Stimulated activated CD8-positive, alpha-beta memory T cell treated with anti-CD3 and anti-CD28 coated beads, Interleukin-12 subunit alpha, Interleukin-12 subunit beta, amount 100 ng/mL, for 4 hours (primary cell): ENCODE measurements around the gene DDX11.
"Not testable (repeated sequence)": the region's sequence is repeated elsewhere in the genome, so short reads cannot be mapped to it uniquely, and the experiment has no call there.

Source experiments
- DNase-seq: peaks from one replicate; pipeline ENCODE4 v3.0.0-alpha.2; 2020; ENCODE audit warnings: low read depth

The DDX11 gene

DNA sequence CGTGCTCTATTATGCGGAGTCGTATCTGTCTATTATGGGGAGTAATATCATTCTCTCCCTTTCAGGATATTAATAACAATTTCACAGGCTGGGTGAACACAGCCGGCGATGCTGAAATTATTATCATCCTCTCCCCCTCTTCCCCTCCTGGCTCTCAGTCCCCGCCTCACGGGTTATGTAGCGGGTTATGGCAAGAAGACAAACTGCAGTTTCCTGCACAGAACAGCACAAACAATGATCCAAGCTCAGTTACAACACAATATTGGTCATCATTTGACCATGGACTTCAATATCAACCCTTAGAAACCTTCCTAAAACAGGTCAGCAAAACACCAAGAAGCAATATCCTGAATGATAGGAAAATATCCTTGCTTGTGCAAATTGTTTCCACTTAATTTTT is 50.5 kb downstream of the DDX11 start:
- not testable (repeated sequence) for DNase-seq

DNA sequence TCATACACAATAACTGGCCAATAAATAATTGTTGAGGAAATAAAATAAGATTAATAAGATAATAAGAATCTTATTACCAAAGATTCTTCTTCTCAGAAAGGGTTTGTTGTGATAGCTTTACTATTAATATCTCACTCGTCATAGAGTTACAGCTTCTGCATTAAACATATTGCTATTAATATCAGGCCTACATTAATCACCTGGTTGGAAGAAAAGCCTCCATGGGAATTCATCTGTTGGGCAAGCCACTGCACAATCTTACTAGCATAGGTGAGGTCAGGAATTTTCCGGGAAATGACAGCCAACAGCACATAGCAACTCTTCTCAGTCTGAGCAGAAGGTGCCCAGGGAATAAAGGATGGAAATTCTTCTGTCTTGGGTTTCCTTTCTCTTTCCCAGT is 51.5 kb downstream of the DDX11 start:
- DNase-seq, result not testable (repeated sequence)

DNA sequence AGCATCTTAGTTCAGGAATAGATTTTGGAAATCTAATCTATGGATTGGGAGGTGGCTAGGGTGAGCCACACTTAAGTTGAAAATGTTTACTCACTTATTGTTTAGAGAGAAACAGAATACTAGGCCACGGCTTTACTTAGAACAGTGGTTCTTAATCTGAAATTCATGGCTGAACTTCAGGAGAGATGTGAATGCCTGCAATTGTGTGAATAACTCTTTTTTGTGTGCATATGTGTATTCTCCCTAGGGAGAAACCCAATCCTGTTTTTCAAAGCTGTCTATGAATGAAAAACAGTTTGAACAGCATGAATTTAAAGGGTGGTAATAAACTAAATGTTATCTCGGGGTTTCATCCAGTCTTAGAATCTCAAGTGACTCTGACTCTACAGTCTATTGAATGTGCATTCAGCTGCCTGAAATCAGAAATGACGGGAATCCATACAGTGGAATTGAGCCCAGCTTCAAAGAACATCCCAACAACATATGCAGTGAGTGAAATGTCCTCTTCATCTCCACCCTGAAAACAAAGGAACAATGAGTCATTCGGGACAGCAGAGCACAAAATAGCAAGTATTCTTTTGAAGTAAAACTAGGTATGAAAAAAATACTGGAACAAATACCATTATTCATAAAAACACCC is 53.7 kb downstream of the DDX11 start:
- not testable (repeated sequence) for DNase-seq

DNA sequence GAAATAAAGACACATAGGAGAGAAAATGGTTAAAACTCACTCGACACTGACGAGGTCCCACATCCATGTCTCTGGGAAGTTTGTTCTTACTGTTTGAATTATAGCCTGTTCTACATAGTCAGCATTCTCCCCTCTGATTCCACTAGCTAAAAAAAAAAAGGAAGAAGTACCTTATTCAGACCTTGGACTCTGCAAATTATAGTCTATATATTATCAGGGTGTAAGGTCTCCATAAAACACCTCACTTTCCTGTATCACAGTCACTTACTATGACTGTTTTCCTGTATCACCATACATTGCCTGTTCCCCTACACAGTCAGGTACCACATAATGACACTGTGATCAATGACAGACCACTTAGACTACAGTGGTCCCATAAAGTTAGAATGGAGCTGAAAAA is 62.9 kb downstream of the DDX11 start:
- DNase-seq, result not testable (repeated sequence)

DNA sequence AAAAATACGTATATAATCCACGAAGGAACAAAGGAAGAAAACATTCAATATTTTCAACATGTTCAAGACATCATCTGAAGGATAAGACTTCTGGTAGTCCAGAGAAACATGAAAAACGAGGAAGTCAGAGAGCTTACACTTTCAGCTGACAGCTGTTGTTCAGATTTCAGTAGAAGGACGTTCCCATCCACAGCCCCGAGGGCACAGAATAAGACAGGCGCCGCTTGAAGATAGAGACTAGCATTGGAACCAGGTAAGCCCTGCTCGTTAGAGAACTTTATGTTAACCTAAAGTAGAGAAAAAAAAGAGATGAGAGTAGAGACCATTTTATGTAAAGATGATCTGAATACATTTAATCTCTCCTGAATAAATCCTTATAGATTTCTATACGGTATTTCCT is 71.1 kb downstream of the DDX11 start:
- not testable (repeated sequence) for DNase-seq

DNA sequence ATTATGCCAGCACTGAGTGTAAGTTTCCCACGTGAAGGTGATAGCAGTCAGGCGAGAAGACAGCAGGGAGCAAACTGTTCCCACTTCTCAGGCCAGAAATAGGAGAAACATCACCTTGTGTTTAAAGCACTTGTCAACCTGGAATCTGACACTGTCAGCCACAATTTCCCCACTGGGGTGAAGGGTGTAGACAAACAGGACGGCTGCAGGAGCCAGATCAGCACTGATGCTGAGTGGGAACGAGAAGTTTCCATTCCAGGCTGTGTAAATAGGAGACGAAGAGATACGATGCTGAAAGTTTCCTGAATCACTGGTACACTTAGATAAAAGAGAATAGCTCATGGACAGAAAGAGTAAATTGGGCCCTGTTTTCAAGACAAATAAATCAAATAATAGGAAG is 71.6 kb downstream of the DDX11 start:
- not testable (repeated sequence) for DNase-seq

DNA sequence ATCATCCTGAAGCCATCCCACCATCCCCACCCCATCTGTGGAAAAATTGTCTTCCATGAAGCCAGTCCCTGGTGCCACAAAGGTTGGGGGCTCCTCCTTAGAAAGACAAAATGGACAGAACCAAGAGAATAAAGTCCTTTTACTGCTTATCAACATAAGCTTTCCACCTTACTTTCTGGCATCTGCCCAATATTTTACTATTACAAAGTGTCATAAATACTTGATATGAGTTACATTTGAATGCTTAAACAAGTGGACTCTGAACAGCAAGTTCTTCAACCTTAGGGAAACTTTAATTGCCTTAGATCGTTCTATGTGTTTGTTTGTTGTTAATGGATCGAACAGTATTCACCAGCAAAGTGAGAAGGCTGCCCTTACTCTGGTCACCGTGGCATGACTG is 73.8 kb downstream of the DDX11 start:
- DNase-seq, result not testable (repeated sequence)

DNA sequence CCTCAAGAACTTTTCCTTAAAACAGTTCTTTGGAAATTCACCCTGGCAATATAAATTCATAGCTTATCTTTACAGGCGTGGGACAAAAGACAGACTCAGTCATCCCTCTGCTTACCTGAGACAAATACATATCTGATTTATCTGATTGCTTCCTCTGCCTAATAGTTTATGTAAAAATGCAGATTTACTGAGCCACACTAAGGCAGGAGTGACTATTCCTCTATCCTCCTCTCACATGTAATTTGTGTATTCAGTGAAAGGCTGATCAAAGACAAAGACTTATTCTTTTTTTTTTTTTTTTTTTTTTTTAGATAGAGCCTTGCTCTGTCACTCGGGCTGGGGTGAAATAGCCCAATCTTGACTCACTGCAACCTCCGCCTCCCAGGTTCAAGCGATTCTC is 77.1 kb downstream of the DDX11 start:
- DNase-seq, result not testable (repeated sequence)
